NCI-H748 (cell line): ENCODE measurements around the gene GMIP.

Source experiments
- DNase-seq: peaks from one replicate; lab custom pipeline; 2025; ENCODE audit not compliant: unreplicated experiment; lab: John Stamatoyannopoulos, UW

The GMIP gene

DNA sequence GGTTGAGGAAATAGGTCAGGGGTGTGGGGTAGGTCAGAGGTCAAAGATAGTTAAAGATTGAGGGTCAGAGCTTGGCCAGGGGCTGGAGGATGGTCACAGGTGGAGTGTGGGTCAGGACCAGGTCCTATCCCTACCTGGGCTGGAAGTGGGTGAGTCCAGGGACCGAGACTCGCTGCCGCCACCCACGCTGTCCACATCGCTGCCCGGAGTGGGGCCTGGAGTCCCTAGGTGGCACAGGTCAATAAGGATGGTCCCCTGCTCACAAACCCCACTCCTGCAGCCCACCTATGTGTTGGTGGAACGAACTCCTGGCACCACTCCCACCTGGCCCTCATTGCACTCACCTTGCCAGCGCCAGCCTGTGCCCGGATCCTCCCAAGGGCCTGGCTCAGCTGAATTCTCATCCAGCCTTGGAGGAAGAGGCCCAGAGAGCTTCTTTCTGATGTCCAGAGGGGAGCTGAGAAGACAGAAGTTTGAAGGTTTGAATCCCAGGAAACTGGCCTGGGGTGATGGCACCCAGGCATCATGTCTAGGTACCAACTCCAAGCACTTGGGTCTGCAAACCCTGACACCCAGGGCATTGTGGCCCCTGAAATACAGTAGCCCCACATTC lies 6.8 kb downstream of the GMIP start:
- no peak for DNase-seq

- no peak for DNase-seq
Observed at GRCh38 chr19:19635313-19635702, 8.1 kb downstream of the GMIP start.

DNA sequence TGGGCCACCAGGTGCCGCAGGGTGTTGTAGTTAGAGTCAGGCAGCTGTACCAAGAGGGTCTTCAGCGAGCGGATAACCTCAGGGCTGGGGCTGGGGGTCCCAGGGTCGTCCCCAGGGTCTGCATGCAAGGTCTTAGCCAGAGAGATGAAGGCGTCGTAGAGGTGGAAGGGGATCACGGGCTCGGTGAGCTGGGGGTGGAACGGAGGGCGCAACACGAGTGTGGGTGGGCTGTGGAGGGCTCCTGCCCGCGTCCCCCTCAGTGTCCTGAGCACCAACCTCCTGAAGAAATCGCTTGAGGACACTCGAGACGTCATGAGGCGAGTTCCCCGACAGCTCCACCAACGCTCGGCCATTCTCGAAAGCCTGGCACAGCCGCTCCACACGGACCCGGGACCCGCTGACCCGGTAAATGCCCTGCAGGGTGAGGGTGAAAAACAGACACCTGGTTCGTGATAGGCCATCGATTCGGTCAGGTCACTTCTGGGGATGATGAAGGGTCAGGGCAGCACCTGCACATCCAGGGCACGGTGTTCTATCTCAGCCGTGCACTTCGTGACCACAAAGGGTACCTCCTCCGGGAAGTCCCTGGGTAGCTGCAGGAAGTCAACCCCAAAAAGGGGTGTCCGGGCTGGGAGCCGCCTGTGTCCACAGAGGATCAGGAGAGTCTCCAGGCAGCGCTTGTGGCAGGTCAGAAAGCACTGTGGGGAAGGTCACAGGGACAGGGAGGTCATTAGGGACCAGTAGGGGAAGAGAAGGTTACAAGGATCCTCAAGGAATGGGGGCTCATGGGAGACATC lies 8.7 kb downstream of the GMIP start:
- DNase-seq, result no peak

DNA sequence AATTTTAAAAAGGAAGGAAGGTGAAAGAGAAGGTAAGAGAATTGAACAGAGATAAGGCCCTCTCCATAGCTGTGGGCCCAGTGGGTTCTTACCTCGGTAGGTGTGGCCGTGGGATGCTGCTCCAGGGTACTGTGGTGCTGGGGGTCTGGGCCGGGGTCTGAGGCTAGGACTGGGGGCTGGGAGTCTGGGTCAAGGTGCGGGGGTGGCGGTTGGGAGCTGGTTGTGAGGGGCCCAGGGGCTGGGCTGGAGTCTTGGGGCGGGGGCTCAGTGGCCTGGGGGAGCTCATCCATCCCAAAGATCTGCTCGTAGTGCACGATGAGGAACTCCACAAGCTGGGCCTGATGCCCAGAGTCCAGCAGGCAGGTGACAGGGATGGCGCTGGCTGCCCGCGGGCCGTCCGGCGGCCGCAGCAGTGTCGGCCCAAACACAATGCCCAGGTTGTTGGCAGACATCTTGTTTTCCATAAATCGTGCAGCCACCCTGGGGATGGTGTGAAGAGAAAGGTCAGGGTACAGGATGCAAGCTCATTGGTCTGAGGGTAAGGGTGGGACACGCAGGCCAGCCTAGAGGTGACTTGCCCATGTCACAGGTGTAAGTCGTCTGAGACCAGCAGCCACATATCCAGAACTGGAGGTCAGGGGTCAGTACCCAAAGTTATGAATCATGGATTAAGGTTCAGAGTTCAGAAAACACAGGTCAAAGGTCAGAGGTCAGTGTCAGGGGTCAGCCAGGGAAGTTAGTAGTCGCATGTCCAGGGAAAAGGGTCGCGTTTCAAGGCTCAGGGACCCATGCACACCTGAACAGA lies 9.5 kb downstream of the GMIP start:
- no peak for DNase-seq

DNA sequence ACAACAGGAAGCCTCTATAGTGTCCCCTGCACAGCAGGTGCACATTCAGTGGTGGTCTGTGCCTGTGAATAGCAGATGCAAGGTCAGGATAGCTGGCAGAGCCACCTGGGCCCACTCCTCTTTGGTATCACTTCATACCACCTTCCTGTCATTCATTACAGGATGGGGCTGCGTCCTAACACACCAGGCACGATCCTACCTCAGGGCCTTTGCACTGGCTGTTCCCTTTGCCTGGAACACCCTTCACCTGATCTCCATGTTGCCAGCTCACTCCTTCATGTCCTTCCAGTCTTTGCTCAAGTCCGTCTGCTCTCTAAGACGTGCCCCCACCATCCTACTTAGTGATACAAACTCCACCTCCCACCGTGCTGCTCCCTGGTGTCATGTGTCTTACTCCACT lies 10.8 kb downstream of the GMIP start:
- DNase-seq, result no peak

- DNase-seq, result no peak
Observed at GRCh38 chr19:19631346-19631745, 12.1 kb downstream of the GMIP start.

DNA sequence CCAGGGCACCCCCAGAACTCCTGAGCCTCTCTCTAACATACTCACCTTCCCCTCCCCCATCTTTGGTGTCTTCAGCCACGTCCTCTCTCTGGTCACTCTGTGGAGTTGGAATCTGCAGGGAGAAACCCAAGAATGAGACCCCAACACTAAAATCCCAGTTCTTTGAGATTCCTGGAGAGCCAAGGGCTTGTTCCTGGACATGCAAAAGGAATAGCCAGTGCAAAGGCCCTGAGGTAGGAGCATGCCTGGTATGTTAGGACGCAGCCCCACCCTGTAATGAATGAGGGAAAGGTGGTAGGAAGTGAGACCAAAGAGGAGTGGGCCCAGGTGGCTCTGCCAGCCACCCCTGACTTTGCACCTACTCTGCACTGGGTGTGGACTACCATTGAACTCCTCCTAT lies 13.0 kb downstream of the GMIP start:
- no peak for DNase-seq

DNA sequence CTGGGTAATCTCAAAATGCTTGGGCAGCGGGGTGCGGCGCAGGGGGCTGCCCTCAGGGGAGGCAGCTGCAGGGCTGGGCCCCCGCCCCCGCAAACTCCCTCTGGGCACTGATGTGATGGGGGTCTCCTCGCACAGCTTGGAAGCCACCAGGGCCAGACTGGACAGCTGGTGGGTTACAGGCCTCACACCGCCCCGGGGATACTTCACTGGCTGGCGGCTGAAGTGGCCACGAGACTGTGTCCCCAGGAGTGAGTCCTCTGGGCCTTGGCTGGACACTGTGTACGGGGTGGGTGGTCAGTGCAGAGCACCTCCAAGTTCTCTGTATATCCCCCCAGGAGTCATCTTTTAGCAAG lies 13.4 kb downstream of the GMIP start:
- DNase-seq, result no peak

GRCh38 chr19:19628501-19629134 lies 14.8 kb downstream of the GMIP start:
- DNase-seq, result peak; percentile 86

GRCh38 chr19:19627621-19628500 lies 15.6 kb downstream of the GMIP start, which contains the start of gene LPAR2:
Gene LPAR2, minus strand, starts transcription at chr19:19628220. Its CDS starts 945 bp downstream, at chr19:19627275.
- peak; percentile 80 for DNase-seq

GRCh38 chr19:19626516-19627472 lies 16.7 kb downstream of the GMIP start:
- DNase-seq, result no peak

GRCh38 chr19:19624032-19624570 lies 19.4 kb downstream of the GMIP start:
- no peak for DNase-seq

GRCh38 chr19:19623383-19623782 lies 20.1 kb downstream of the GMIP start:
- DNase-seq, result no peak

DNA sequence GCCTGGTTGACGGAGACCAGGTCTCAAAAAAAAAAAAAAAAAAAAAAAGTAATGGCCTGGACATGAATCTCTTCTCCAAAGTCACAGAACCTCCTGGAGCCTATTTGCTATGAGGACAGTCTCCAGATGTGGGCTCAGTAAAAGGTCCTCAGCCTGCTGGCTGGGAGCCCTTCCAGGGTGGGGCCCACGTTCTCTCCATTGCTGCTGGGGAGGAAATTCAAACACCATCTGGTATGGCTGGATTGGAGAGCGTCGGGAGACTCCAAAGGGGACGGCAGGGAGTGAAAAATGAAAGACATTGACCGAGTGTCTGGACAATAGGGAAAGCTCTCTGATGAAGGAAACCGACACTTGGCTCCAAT lies 23.6 kb downstream of the GMIP start:
- no peak for DNase-seq

DNA sequence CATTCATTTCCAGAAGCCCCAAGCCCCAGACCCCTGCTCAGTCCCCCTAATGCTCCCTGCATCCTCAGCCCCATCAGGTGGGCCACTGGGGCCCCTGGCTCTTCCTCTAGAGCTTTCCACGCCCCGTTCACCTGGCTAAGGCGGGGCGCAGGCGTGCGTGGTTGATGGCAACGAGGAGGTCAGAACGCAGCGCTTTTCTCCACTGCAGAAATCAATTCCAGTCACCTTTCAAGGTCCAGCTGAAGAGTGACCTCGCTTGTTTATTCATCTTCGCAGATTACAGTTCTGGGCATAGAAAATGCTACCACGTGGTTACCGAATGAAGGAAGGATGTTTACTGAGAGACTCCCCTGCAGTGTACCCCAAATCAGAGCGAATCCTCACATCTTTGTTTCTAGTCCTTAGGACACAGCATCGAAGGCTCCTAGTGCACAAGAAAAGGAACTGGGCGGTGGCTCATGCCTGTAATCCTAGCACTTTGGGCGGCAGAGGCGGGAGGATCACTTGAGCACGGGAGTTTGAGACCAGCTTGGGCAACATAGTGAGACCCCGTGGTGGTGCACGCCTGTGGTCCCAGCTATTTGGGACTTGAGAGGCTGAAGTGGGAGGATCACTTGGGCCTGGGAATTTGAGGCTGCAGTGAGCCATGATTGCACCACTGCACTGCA lies 24.1 kb downstream of the GMIP start:
- peak; percentile 48 for DNase-seq

DNA sequence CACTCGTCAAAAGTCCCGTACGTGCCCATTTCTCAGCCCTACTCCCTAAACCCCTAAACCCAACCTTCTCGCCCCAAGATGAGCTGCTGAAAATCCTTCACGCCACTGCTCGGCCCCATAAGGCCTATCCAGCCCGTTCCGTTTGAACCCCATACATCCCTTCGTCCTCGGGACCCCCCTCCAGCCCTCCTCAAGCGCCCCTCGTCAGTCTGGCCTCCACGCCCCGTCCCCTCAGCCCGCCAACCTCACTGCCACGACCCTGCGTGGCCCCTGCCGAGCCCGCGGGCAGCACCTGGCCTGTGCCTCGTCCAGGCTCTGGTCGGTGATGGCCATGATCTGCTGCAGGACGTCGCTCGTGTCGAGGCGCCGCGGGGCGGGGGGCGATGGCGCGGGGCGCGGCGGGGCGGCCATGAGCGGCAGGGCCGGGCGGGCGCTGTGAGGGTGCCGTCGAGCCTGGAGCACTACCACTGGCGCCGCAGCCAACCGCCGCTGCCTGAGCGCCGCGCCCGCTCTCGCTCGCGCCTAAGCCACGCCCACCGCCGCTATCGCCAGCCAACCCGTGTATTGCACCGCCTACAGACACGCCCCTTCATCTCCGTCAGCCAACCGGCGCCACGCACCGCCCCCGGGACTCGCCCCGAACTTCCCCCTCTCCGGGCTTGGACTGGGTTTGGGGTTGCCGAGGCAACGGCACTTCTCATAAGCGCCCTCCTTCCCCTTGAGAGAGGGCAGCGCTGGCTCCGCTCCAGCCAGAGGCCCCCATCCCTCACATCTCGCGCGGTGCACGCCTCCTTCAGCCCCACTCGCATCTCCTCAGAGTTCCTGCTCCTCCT lies 25.0 kb downstream of the GMIP start, which contains the start of gene PBX4:
Gene PBX4 (minus strand): TSS at position 469 of the 833 bp plus-strand sequence. CDS start 58 bp downstream, at position 411.
- DNase-seq, result peak; percentile 99

DNA sequence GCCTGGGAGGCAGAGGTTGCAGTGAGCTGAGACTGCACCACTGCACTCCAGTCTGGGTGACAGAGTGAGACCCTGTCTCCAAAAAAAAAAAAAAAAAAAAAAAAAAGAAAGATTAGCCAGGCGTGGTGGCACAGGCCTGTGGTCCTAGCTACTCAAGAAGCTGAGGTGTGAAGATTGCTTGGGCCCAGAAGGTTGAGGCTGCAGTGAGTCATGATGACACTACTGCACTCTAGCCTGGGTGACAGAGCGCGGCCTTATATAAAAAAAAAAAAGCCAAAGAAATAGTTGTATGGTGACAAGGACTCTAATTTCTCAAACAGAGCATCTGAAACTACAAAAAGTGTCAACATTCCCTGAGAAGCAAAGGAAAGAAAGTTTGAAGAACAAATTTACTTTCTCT lies 28.4 kb downstream of the GMIP start:
- DNase-seq, result no peak

DNA sequence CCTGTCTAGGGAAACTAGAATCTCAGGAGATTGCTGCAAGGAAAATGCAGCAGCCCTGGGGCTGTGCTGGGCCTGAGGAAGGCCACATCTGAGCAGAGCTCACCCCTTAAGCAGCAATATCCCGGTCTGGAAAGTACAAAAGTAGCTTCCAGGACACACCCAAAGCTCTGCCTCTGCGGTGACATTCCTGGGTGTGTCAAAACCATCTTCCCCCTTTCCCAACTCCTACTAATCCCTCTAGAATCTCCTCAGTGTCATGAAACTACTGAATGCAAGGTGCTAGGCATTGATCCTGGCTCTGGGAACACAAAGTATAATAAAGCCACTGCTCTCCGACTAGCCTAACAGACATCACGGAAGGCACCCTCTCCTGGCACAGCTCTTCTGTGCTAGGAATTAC lies 30.0 kb downstream of the GMIP start:
- DNase-seq, result no peak
